Parathyroid adenoma (tissue), 2 donors: ENCODE measurements around the gene ATF6B.

Source experiments
- H2AFZ ChIP-seq: fragments of 300-600 bp; sonication (generic); one replicate; pipeline ENCODE4 v1.7.0; 2017; ENCODE audit warnings: antibody characterized with exemption, mild to moderate bottlenecking
- H3K27ac ChIP-seq: fragments of 300-600 bp; sonication (generic); one replicate; pipeline ENCODE4 v1.7.0; 2017
- H3K27me3 ChIP-seq: fragments of 300-600 bp; sonication (generic); one replicate; pipeline ENCODE4 v1.7.0; 2017; ENCODE audit warnings: low read length; ENCODE audit not compliant: control insufficient read depth, insufficient read depth
- H3K36me3 ChIP-seq: fragments of 300-600 bp; sonication (generic); one replicate; pipeline ENCODE4 v1.7.0; 2017; ENCODE audit warnings: low read length; ENCODE audit not compliant: control insufficient read depth, insufficient read depth
- H3K4me1 ChIP-seq: fragments of 300-600 bp; sonication (generic); one replicate; pipeline ENCODE4 v1.7.0; 2017; ENCODE audit warnings: control low read depth
- H3K4me2 ChIP-seq: fragments of 300-600 bp; sonication (generic); one replicate; pipeline ENCODE4 v1.7.0; 2017; ENCODE audit warnings: low read length
- H3K4me3 ChIP-seq: fragments of 300-600 bp; sonication (generic); one replicate; pipeline ENCODE4 v1.7.0; 2017; ENCODE audit warnings: low read depth, low read length
- H3K79me2 ChIP-seq: fragments of 300-600 bp; sonication (generic); one replicate; pipeline ENCODE4 v1.7.0; 2017; ENCODE audit warnings: control low read depth
- H3K9ac ChIP-seq: fragments of 300-600 bp; sonication (generic); one replicate; pipeline ENCODE4 v1.7.0; 2017; ENCODE audit warnings: mild to moderate bottlenecking
- H3K9me3 ChIP-seq: fragments of 300-600 bp; sonication (generic); one replicate; pipeline ENCODE4 v1.7.0; 2017; ENCODE audit warnings: low read length; ENCODE audit not compliant: control insufficient read depth
- TF ChIP-seq, protein P1 (sequence below): fragments of 300-600 bp; sonication (generic); IDR thresholded peaks from one replicate; pipeline ENCODE4 v1.7.0; 2017; ENCODE audit warnings: antibody characterized with exemption, mild to moderate bottlenecking
- donor health status: primary hyperparathyroidism.

ATF6B gene

DNA sequence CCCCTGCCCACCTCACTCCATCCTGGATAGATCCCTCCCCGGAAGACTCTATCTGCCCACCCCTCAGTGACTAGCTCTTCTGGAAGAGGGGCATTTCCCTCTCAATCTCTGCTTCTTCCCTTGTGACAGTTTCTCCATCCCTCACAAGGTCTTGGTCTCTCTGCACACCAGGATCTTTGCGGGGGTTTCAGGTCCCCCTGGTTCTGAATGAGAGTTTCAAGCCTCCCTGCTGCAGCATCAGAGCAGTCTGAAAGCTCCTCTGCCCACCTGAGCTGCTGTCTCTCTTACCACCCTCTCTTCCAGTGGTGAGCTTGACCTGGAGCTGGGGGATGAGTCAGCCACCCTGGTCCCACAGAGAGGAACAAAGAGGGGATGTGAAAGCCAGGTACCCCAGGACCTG, 43.3 kb downstream of the ATF6B start:
- Histone ChIP-seq H3K79me2 (no peaks in the 10 kb centered on the region), H3K27me3 (no peaks in the 10 kb centered on the region), H2AFZ (no peak overlapping the region), H3K4me2 (no peak overlapping the region), H3K9me3 (no peaks in the 10 kb centered on the region), H3K9ac (no peak overlapping the region), H3K36me3 (no peaks in the 10 kb centered on the region), H3K27ac (no peak overlapping the region), H3K4me3 (no peak overlapping the region), H3K4me1 (no peaks in the 10 kb centered on the region)
- TF ChIP-seq, protein P1, sequence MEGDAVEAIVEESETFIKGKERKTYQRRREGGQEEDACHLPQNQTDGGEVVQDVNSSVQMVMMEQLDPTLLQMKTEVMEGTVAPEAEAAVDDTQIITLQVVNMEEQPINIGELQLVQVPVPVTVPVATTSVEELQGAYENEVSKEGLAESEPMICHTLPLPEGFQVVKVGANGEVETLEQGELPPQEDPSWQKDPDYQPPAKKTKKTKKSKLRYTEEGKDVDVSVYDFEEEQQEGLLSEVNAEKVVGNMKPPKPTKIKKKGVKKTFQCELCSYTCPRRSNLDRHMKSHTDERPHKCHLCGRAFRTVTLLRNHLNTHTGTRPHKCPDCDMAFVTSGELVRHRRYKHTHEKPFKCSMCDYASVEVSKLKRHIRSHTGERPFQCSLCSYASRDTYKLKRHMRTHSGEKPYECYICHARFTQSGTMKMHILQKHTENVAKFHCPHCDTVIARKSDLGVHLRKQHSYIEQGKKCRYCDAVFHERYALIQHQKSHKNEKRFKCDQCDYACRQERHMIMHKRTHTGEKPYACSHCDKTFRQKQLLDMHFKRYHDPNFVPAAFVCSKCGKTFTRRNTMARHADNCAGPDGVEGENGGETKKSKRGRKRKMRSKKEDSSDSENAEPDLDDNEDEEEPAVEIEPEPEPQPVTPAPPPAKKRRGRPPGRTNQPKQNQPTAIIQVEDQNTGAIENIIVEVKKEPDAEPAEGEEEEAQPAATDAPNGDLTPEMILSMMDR, result no peak

DNA sequence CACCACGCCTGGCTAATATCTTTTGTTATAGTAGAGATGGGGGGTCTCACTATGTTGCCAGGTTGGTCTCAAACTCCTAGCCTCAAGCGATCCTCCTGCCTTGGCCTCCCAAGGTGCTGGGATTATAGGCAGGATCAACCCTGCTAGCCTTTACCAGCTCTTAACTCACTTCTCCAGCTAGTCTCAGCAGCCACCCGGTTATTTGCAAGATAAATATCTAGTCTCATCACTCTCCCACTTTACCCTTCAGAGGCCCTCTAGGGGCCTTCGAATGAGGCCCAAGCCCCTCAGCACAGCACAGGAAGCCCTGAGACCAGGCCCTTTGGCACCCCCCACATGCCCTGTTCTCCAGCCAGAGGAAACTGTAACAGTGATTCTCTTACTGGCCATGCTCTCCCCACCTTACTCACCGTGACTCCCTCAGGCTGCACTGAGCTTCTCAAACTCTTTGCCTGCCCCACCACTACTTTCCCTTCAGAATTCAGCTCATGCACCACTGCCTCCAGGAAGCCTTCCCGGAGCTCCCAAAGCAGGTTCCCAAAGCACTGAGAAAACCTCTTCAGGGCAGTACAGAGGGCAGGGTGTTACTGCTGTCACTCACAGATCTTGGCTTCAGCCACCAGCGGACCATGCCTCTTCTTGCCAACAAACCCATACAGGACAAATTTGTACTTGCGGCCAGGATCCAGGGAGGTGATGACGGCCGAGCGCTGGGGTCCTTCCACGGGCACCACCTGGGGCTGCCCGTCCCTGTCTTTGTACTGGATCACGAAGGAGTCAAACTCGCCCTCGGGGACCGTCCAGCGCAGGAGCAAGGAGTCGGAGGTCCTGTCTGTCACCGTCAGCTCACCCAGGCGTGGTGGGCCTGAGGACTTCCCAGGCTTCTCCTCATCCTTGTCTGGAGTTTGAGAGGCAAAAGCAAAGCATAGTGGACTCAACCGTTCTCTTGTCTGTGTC, 44.0 kb downstream of the ATF6B start:
- Histone ChIP-seq H3K79me2 (no peaks in the 10 kb centered on the region), H3K27ac (no peak overlapping the region), H3K36me3 (no peaks in the 10 kb centered on the region), H3K9ac (no peak overlapping the region), H3K4me2 (no peak overlapping the region), H3K27me3 (no peaks in the 10 kb centered on the region), H3K4me3 (no peak overlapping the region), H3K4me1 (no peaks in the 10 kb centered on the region), H3K9me3 (no peaks in the 10 kb centered on the region), H2AFZ (no peak overlapping the region)
- TF ChIP-seq, protein P1, result no peak

DNA sequence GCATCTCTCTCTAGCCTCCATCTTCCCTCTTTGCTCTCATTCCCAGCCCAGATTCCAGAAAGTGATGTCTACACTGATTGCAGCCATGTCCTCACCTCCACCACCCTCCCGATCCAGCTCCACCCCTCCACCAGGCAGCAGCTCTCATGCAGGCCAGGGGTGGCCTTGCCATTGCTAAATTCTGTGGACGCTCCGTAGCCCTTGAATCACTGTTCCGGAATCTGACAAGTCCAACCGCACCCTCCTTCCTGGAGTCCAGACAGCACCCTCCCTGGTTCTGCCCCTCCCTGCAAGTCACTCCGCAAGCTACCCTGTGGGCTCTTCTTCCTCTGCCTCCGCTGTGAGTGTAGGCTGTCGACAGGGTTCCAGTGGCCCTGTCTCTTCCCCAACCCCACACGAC, 45.1 kb downstream of the ATF6B start:
- Histone ChIP-seq H3K4me2 (no peak overlapping the region), H3K79me2 (no peaks in the 10 kb centered on the region), H3K27me3 (no peaks in the 10 kb centered on the region), H2AFZ (no peak overlapping the region), H3K27ac (no peak overlapping the region), H3K4me3 (no peak overlapping the region), H3K9ac (no peak overlapping the region), H3K9me3 (no peaks in the 10 kb centered on the region), H3K4me1 (no peaks in the 10 kb centered on the region), H3K36me3 (no peaks in the 10 kb centered on the region)
- TF ChIP-seq, protein P1, result no peak

DNA sequence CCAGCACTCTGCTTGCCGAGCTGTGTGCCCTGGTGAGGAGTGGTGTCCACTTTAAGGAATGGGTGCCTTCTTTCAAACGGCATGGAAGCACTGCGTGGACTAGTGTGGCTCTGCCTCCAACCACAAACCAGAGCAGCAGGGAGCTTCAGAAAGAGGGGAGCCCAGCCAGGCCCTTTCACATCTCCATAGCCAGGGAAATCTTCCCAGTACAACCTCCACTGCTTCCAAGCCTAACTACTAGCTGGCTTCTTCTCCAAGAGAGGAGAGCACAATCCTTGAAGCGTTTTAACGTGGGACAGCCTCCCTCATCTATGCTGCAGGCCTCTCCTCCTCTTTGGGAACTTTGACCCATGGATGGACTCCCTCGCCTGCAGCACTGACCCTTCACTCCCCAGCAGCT, 45.6 kb downstream of the ATF6B start:
- Histone ChIP-seq H2AFZ (no peak overlapping the region), H3K36me3 (no peaks in the 10 kb centered on the region), H3K9ac (no peak overlapping the region), H3K27ac (no peak overlapping the region), H3K27me3 (no peaks in the 10 kb centered on the region), H3K79me2 (no peaks in the 10 kb centered on the region), H3K4me3 (no peak overlapping the region), H3K4me1 (no peaks in the 10 kb centered on the region), H3K4me2 (no peak overlapping the region), H3K9me3 (no peaks in the 10 kb centered on the region)
- TF ChIP-seq, protein P1, result no peak
